Loucy (cell line): Measurements from ENCODE around the gene TMC2.
"Not testable (repeated sequence)": the region's sequence is repeated elsewhere in the genome, so short reads cannot be mapped to it uniquely, and the experiment has no call there.

Source experiments
- CTCF ChIP-seq: fragments of 200-600 bp; sonication (generic); conservative IDR thresholded peaks from 2 replicates; pipeline ENCODE4 v1.5.1; 2014; ENCODE audit warnings: mild to moderate bottlenecking, antibody characterized with exemption, low read length
- EZH2phosphoT487 ChIP-seq: fragments of 200-600 bp; IDR thresholded peaks from 2 replicates; pipeline ENCODE4 v1.6.1; 2018; ENCODE audit warnings: antibody characterized with exemption, mild to moderate bottlenecking, moderate library complexity, borderline replicate concordance

- not testable (repeated sequence) for TF ChIP-seq CTCF, EZH2phosphoT487
Observed at GRCh38 chr20:2504803-2505202, 31.6 kb upstream of the TMC2 start.
